KMS-11 (cell line): Measurements from ENCODE around the gene HOXD9.

Source experiments
- H2AFZ ChIP-seq: fragments of 200-600 bp; sonication (generic); 2 replicates; pipeline ENCODE4 v1.6.1; 2016; ENCODE audit warnings: antibody characterized with exemption, mixed run types, low read depth
- H3K27ac ChIP-seq: fragments of 200-600 bp; sonication (generic); 2 replicates; pipeline ENCODE4 v1.6.1; 2016; ENCODE audit warnings: mild to moderate bottlenecking, mixed run types
- H3K27me3 ChIP-seq: fragments of 200-600 bp; sonication (generic); 2 replicates; pipeline ENCODE4 v1.6.1; 2017; ENCODE audit warnings: mild to moderate bottlenecking, low read depth, mixed run types, moderate library complexity; ENCODE audit not compliant: insufficient read depth
- H3K36me3 ChIP-seq: fragments of 200-600 bp; sonication (generic); 2 replicates; pipeline ENCODE4 v1.6.1; 2017; ENCODE audit warnings: mild to moderate bottlenecking, mixed run types; ENCODE audit not compliant: insufficient read depth
- H3K4me1 ChIP-seq: fragments of 200-600 bp; sonication (generic); 2 replicates; pipeline ENCODE4 v1.6.1; 2016; ENCODE audit warnings: mild to moderate bottlenecking, low read depth, mixed run types; ENCODE audit not compliant: poor library complexity, severe bottlenecking
- H3K4me2 ChIP-seq: fragments of 200-600 bp; sonication (generic); 2 replicates; pipeline ENCODE4 v1.7.0; 2016; ENCODE audit warnings: mild to moderate bottlenecking, mixed run types
- H3K4me3 ChIP-seq: fragments of 200-600 bp; sonication (generic); IDR thresholded peaks from 2 replicates; pipeline ENCODE4 v1.6.1; 2017; ENCODE audit warnings: low read depth, low read length, mixed read lengths; ENCODE audit not compliant: insufficient read depth
- H3K79me2 ChIP-seq: fragments of 200-600 bp; sonication (generic); 2 replicates; pipeline ENCODE4 v1.6.1; 2016; ENCODE audit warnings: low read depth, mixed run types; ENCODE audit not compliant: insufficient read depth
- H3K9ac ChIP-seq: fragments of 200-600 bp; sonication (generic); 2 replicates; pipeline ENCODE4 v1.6.1; 2016; ENCODE audit warnings: mild to moderate bottlenecking, mixed run types
- H4K20me1 ChIP-seq: fragments of 200-600 bp; sonication (generic); 2 replicates; pipeline ENCODE4 v1.6.1; 2016; ENCODE audit warnings: mild to moderate bottlenecking, mixed run types; ENCODE audit not compliant: insufficient read depth
- CTCF ChIP-seq: fragments of 200-600 bp; sonication (generic); conservative IDR thresholded peaks from 2 replicates; pipeline ENCODE4 v1.6.1; 2017; ENCODE audit warnings: low read depth, mild to moderate bottlenecking, antibody characterized with exemption, low read length, moderate library complexity, mixed read lengths

The HOXD9 gene

GRCh38 chr2:176132205-176133171, 10.0 kb downstream of the HOXD9 start:
- no peak overlapping the region for H3K4me2 ChIP-seq
- H2AFZ ChIP-seq: no peak overlapping the region
- no peak overlapping the region for H3K9ac ChIP-seq
- no peaks in the 10 kb centered on the region for H3K36me3 ChIP-seq
- H3K27me3 ChIP-seq: no peaks in the 10 kb centered on the region
- TF ChIP-seq CTCF: no peak
- H4K20me1 ChIP-seq: no peaks in the 10 kb centered on the region
- no peak overlapping the region for H3K4me3 ChIP-seq
- no peak overlapping the region for H3K27ac ChIP-seq
- H3K79me2 ChIP-seq: no peaks in the 10 kb centered on the region
- H3K4me1 ChIP-seq: peaks cover 19% of the 10 kb centered on the region

GRCh38 chr2:176133389-176133788, 10.9 kb downstream of the HOXD9 start:
- Histone ChIP-seq H3K4me3 (no peak overlapping the region), H3K36me3 (no peaks in the 10 kb centered on the region), H3K27ac (no peak overlapping the region), H4K20me1 (no peaks in the 10 kb centered on the region), H3K9ac (no peak overlapping the region), H3K79me2 (no peaks in the 10 kb centered on the region), H3K27me3 (no peaks in the 10 kb centered on the region), H2AFZ (no peak overlapping the region), H3K4me2 (no peak overlapping the region), H3K4me1 (peaks cover 26% of the 10 kb centered on the region)
- no peak for TF ChIP-seq CTCF

- Histone ChIP-seq H3K4me3 (no peak overlapping the region), H3K79me2 (no peaks in the 10 kb centered on the region), H3K4me2 (no peak overlapping the region), H3K4me1 (peaks cover 26% of the 10 kb centered on the region), H3K27me3 (no peaks in the 10 kb centered on the region), H4K20me1 (no peaks in the 10 kb centered on the region), H3K27ac (no peak overlapping the region), H2AFZ (no peak overlapping the region), H3K36me3 (no peaks in the 10 kb centered on the region), H3K9ac (no peak overlapping the region)
- TF ChIP-seq CTCF: no peak
These were observed 11.5 kb downstream of the HOXD9 start for GRCh38 chr2:176134035-176134434.

- H3K4me3 ChIP-seq: no peak overlapping the region
- no peaks in the 10 kb centered on the region for H3K79me2 ChIP-seq
- no peak overlapping the region for H3K4me2 ChIP-seq
- H3K27ac ChIP-seq: no peak overlapping the region
- no peaks in the 10 kb centered on the region for H3K27me3 ChIP-seq
- H3K4me1 ChIP-seq: peaks cover 27% of the 10 kb centered on the region
- TF ChIP-seq CTCF: no peak
- H2AFZ ChIP-seq: no peak overlapping the region
- no peak overlapping the region for H3K9ac ChIP-seq
- H3K36me3 ChIP-seq: no peaks in the 10 kb centered on the region
- H4K20me1 ChIP-seq: no peaks in the 10 kb centered on the region
These were observed 12.5 kb downstream of the HOXD9 start for GRCh38 chr2:176135035-176135440.
